ENCODE results near the gene SBNO1.
"Not testable (repeated sequence)": the region's sequence is repeated elsewhere in the genome, so short reads cannot be mapped to it uniquely, and the experiment has no call there.

SBNO1 gene

GRCh38 chr12:123364532-123365024 lies at the start of gene SBNO1:
TSS of gene SBNO1 (minus strand) at chr12:123364847. CDS start at chr12:123350441, 14,406 bp downstream.
- FAIRE-seq, result peak; percentile 59

DNA sequence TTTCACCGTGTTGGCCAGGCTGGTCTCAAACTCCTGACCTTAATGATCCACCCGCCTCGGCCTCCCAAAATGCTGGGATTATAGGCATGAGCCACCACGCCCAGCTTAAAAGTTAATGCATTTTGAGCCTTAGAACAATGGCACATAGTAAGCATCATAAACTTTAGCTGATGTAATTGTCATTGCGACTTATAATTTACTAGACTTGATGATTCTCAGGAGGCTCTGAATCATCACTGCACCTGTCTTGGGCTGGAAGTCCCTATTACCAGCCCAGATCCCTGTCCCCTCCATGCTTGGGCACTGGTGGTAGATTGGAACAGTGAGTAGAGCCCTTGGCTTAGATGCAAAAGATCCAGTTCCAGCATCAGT lies 45.4 kb upstream of the SBNO1 start:
- DNase-seq (ENCODE audit: extremely low spot score, insufficient read length, low read depth) (no peak), FAIRE-seq (no peak)

More at GRCh38 chr12:123364532-123365024, at the start of gene SBNO1:
- DNase-seq (ENCODE audit: extremely low spot score, insufficient read length, low read depth), result no peak

- not testable (repeated sequence) for FAIRE-seq; DNase-seq (ENCODE audit: extremely low spot score, insufficient read length, low read depth)
These were observed 44.8 kb upstream of the SBNO1 start for GRCh38 chr12:123409284-123410040.

- DNase-seq (ENCODE audit: extremely low spot score, insufficient read length, low read depth); FAIRE-seq: not testable (repeated sequence)
These were observed 44.0 kb upstream of the SBNO1 start for GRCh38 chr12:123408619-123409018.

DNA sequence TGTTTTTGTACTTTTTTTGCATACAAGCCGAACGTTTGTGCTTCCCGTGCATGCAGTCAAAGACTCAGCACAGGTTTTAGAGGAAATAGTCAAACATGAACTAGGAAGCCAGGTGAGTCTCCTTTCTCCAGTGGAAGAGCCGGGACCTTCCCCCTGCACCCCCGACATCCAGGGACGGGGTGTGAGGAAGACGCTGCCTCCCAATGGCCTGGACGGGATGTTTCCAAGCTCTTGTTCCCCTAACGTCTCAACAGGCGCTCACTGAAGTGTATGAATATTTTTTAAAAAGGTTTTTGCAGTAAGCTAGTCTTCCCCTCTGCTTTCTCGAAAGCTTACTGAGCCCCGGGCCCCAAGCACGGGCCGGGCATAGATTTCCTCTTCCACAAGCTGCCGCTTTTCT lies 43.3 kb upstream of the SBNO1 start:
- not testable (repeated sequence) for DNase-seq (ENCODE audit: extremely low spot score, insufficient read length, low read depth); FAIRE-seq

DNA sequence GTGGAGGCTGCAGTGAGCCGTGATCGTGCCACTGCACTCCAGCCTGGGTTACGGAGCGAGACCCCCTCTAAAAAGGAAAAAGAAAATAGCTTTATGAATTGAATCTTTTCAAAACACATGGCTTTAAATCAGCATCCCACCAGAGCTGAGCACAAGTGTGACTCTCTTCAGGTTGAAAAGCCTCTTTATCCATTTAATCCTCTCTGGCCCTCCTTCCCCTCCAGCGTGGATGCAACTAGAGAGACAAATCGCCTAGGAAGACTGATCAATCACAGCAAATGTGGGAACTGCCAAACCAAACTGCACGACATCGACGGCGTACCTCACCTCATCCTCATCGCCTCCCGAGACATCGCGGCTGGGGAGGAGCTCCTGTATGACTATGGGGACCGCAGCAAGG lies 42.6 kb upstream of the SBNO1 start:
- DNase-seq (ENCODE audit: extremely low spot score, insufficient read length, low read depth); FAIRE-seq: not testable (repeated sequence)

GRCh38 chr12:123404581-123404980 lies 39.9 kb upstream of the SBNO1 start:
- DNase-seq (ENCODE audit: extremely low spot score, insufficient read length, low read depth) (no peak), FAIRE-seq (no peak)

DNA sequence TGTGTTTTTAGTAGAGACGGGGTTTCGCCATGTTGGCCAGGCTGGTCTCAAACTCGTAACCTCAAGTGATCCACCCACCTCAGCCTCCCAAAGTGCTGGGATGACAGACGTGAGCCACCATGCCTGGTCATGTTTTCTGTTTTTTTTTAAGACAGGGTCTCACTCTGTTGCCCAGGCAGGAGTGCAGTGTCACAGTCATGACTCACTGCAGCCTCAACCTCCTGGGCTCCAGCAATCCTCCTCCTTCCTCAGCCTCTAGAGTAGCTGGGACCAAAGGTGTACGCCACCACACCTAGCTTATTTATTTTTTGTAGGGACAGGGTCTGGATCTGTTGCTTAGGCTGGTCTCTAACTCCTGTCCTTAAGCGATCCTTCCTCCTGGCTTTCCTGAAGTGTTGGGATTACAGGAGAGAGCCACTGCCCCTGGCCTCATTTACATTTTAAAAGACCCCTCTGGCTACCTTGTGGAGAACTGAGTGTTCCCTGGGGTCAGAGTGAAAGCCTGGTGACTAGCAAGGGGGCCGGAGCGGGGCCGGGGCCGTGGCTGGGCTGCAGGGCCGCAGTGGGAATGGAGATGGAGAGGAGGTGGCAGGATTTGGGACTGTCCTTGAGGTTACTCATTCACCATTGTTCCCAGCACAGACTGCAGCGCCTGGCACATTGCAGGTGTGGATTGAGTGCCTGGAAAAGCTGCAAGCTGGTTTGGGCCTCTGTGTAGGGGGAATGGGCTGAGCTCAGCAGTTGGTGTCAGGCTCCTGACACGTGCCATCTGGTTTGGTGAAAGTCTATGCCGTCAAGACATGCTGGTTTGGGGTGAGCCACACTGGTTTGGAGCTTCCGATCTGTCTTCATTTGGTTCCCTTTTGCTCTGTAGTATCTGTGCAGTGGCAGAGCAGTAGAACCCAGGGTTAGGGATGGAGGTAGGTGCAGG lies 37.4 kb upstream of the SBNO1 start:
- FAIRE-seq, result no peak
- DNase-seq (ENCODE audit: extremely low spot score, insufficient read length, low read depth), result no peak

- no peak for FAIRE-seq
- no peak for DNase-seq (ENCODE audit: extremely low spot score, insufficient read length, low read depth)
These were observed 34.6 kb upstream of the SBNO1 start for GRCh38 chr12:123399255-123399617.

GRCh38 chr12:123398550-123399254 lies 34.1 kb upstream of the SBNO1 start:
- DNase-seq (ENCODE audit: extremely low spot score, insufficient read length, low read depth) (no peak), FAIRE-seq (no peak)

DNA sequence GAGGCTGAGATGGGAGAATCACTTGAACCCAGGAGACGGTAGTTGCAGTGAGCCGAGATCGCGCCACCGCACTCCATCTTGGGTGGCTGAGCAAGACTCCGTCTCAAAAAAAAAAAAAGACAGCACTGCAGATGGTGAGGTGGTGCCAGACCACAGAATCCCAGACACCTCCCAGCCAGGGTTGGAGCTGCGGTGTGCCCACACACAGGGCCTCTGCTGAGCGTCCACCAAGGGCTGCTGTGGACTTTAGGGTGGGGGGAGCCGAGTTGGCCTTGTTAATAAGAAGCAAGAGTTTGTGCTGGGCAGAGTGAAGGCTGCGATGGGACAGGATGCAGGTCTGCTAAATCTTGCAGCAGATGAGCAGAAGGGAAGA lies 33.5 kb upstream of the SBNO1 start:
- no peak for DNase-seq (ENCODE audit: extremely low spot score, insufficient read length, low read depth)
- FAIRE-seq, result no peak

DNA sequence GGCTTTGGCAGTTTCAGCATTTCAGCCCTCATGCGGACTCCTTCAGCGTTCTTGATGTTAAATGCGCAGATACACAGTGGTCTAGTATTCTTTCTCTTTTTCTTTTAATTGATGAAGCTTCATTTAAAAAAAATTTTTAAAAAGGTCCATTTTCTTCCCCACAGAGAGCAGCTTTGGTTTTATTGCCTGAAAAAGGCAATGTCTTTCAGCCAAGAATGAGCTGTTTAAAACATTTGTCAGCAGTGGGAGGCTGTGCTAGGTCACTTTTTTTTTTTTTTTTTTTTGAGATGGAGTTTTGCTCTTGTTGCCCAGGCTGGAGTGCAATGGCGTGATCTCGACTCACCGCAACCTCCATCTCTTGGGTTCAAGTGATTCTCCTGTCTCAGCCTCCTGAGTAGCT lies 32.8 kb upstream of the SBNO1 start:
- DNase-seq (ENCODE audit: extremely low spot score, insufficient read length, low read depth), result no peak
- FAIRE-seq, result no peak

DNA sequence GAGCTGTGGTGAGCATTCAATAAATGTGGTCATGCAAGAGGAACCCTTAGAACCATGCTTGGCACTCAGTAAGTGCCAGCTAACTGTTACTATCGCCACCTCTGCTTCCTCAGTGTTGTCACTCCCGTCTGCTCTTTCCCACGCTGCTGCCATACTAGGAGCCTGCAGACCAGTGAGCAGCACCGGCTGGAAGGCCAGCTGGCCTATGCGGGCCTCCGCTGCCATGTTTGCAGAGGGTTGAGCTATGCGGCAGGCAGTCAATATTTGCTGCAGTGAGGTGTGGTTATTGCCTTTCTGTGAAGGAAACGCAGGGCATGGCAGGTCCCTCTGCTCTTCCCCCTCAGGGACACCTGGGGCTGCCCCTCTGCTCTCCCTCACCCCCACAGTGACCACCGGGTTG lies 32.3 kb upstream of the SBNO1 start:
- no peak for DNase-seq (ENCODE audit: extremely low spot score, insufficient read length, low read depth)
- FAIRE-seq, result no peak

DNA sequence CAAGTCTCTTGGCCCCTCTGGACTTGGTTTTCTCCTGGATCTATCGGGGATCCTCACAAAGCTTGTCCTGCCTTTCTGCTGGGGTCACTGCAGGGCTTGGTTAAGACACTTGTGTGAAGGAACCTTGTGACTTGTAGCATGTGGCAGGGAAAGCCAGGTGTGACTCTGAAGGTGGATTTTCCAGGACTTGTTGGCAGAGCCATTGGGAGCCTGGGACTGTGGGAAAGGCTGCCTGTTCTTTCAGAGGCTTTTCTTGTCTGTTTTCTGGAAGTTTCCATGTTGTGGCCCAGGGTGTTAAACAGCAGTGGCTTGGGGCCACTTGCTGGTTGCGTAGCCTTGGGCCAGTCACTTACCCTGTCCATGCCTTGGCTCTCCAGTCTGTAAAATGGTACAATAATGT lies 31.9 kb upstream of the SBNO1 start:
- no peak for FAIRE-seq
- DNase-seq (ENCODE audit: extremely low spot score, insufficient read length, low read depth), result no peak

DNA sequence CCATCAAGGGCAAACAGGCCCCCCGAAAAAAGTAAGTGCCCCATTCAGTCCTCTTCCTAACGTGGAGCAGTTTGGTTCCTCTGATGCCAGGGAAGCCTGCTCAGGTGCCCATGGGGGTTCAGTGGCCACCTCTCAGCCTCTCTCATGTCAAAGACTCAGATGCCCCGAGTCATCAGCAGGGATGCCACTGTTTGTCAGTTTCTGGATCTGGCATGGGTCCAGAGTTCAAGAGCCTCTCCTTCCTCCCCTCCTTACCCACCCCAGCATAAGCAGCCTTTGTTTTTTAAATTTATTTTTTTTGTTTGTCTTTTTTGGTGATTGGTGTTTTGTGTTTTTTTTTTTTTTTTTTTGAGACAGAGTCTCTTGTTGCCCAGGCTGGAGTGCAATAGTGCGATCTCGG lies 30.6 kb upstream of the SBNO1 start:
- DNase-seq (ENCODE audit: extremely low spot score, insufficient read length, low read depth) (no peak), FAIRE-seq (no peak)

- no peak for DNase-seq (ENCODE audit: extremely low spot score, insufficient read length, low read depth)
- no peak for FAIRE-seq
These were observed 29.1 kb upstream of the SBNO1 start for GRCh38 chr12:123393747-123394146.

DNA sequence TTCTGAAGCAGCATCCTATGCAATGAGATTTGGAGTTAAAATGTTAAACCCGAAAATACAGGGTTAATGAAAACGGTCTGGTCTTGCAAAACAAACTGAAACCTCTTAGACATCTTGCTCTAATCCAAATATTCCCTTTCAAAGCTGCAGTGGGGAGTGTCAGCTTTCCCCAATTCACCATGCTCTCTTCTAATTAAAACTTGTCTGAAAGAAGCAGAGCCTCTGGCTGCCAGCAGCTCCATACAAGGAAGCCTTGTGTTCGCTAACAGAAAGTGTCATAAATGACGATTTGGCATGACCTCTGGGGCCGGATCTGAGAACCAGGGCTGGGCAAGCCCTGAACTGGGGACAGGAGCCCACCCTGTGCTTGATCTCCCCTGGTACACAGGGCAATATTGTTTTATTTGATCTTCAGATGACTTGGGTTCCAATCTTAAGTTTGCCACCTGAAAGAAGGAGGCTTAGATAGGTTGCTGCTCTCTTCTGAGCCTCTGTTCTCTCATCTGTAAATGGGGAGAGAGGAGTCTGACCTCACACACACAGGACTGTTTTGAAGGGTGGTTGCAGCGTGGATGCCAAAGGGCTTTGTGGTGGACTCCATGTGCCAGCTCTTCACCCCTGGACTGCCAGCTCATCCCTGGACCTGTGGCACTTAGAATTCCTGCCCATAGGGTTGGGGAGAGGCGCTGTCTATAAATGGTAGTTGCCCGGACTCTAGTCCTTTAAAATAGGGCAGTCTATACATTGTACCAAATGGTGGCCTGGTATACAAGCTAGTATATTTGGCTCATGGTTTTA lies 27.1 kb upstream of the SBNO1 start:
- DNase-seq (ENCODE audit: extremely low spot score, insufficient read length, low read depth), result no peak
- no peak for FAIRE-seq

GRCh38 chr12:123390498-123391426 lies 26.1 kb upstream of the SBNO1 start:
- no peak for DNase-seq (ENCODE audit: extremely low spot score, insufficient read length, low read depth)
- FAIRE-seq, result no peak
